Body of pancreas (tissue), 4 donors: ENCODE results near the gene JAKMIP3. TPM values are rescaled to one million over a fixed set of nuclear protein-coding genes. Genes with fewer than 3 reads are reported as not detected.

Experiments used
- ATAC-seq: fragments of 150-250 bp; one replicate; pipeline ENCODE4 v1.9.1; 2016
- DNase-seq, 4 donors: peaks; one replicate each; pipeline ENCODE4 v3.0.0-alpha.2; 2019
- H3K27ac ChIP-seq, 4 donors: fragments of 200-600 bp; sonication (generic); 1 replicate in 3 of 4; 2 replicates in 1 of 4; pipeline versions ENCODE4 v1.5.1 to v1.6.1; 2016 to 2019; ENCODE audit warnings: mild to moderate bottlenecking in 1 of 4, mixed read lengths in 1 of 4, moderate library complexity in 1 of 4
- H3K27me3 ChIP-seq, 2 donors: fragments of 200-600 bp; sonication (generic); one replicate each; pipeline ENCODE4 v1.6.0; 2016; ENCODE audit warnings: mild to moderate bottlenecking in 1 of 2
- H3K36me3 ChIP-seq, 2 donors: fragments of 200-600 bp; sonication (generic); replicated peaks in 1 of 2; 2 replicates each; pipeline ENCODE4 v1.5.1; 2016; ENCODE audit warnings: low read depth in 2 of 2; ENCODE audit not compliant: insufficient read depth in 1 of 2
- H3K4me1 ChIP-seq: fragments of 200-600 bp; sonication (generic); one replicate; pipeline ENCODE4 v1.6.0; 2016
- H3K4me3 ChIP-seq, 2 donors: fragments of 200-600 bp; sonication (generic); 1 replicate in 1 of 2; 2 replicates in 1 of 2; pipeline ENCODE4 v1.5.1; 2016 to 2019
- H3K9me3 ChIP-seq, 3 donors: fragments of 200-600 bp; sonication (generic); 1 replicate in 2 of 3; 2 replicates in 1 of 3; pipeline ENCODE4 v1.5.1; 2016
- POLR2A ChIP-seq, 3 donors: fragments of 450-650 bp; IDR thresholded peaks; one replicate each; pipeline ENCODE4 v1.6.1; 2016; ENCODE audit warnings: antibody characterized with exemption in 3 of 3, mild to moderate bottlenecking in 2 of 3
- WGBS, 2 donors: methylation state at CpG; one replicate each; pipeline ENCODE4 v1.1.5; 2017; 5-methylcytosine and 5-hydroxymethylcytosine counted together
- intact Hi-C: fragments of 100-400 bp; cut with DNase I; formaldehyde crosslinking; loops from one replicate; pipeline ENCODE4 v1.15.1; 2023
- total RNA-seq, 2 donors: library from RNA; depleted of rRNA; stranded (reverse); fragments of >200 nt; gene quantifications; one replicate each; pipeline ENCODE4 v1.1.0, GENCODE V29; 2016
- TF ChIP-seq, protein P1 (sequence below), 7 experiments: fragments of 450-650 bp in 4 of 7; fragments of 200-600 bp in 3 of 7; sonication (generic) in 3 of 7; IDR thresholded peaks; one replicate each; pipeline ENCODE4 v1.5.1; 2016 to 2019; ENCODE audit warnings: antibody characterized with exemption in 7 of 7

Gene JAKMIP3
- total RNA-seq, 2 donors from 2014 or later, result 0.26 to 0.33 TPM

DNA sequence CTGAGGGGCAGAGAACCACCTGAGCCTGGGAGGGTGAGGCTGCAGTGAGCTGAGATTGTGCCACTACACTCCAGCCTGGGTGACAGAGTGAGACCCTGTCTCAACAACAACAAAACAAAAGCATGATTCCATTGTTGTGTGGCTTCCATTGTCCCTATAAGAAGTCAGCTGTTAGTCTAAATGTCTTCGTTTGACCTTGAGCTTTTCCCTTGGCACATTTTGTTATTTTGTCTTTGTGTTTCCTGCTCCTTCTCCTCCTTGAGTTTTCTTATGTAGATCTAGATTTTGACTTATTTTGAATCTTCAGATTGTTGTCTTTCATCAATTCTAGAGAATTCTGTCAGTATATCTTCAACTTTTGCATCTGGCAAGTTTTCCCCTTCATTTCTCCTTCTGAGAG lies 13.6 kb upstream of the JAKMIP3 start:
- ATAC-seq, result no peak
- Histone ChIP-seq H3K36me3 (no peaks in the 10 kb centered on the region), H3K27ac (no peak overlapping the region), H3K4me3 (no peak overlapping the region), H3K9me3 (peaks cover 0 to 23% (median 0%) of the 10 kb centered on the region in 3 donors), H3K27me3 (no peaks in the 10 kb centered on the region), H3K4me1 (no peaks in the 10 kb centered on the region)
- intact Hi-C loops, result no loop called here
- TF ChIP-seq, protein P1, sequence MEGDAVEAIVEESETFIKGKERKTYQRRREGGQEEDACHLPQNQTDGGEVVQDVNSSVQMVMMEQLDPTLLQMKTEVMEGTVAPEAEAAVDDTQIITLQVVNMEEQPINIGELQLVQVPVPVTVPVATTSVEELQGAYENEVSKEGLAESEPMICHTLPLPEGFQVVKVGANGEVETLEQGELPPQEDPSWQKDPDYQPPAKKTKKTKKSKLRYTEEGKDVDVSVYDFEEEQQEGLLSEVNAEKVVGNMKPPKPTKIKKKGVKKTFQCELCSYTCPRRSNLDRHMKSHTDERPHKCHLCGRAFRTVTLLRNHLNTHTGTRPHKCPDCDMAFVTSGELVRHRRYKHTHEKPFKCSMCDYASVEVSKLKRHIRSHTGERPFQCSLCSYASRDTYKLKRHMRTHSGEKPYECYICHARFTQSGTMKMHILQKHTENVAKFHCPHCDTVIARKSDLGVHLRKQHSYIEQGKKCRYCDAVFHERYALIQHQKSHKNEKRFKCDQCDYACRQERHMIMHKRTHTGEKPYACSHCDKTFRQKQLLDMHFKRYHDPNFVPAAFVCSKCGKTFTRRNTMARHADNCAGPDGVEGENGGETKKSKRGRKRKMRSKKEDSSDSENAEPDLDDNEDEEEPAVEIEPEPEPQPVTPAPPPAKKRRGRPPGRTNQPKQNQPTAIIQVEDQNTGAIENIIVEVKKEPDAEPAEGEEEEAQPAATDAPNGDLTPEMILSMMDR (IDR thresholded peaks at IDR 0.05), result no peak
- TF ChIP-seq POLR2A (IDR thresholded peaks at IDR 0.05), result no peak
- WGBS, 2 donors, result 43 to 87% methylated on average over 1 of the region's 1 CpG
- DNase-seq, result no peak

- Histone ChIP-seq H3K4me1 (peaks cover 1% of the 10 kb centered on the region), H3K9me3 (peaks cover 0 to 23% (median 0%) of the 10 kb centered on the region in 3 donors), H3K36me3 (no peaks in the 10 kb centered on the region), H3K4me3 (no peak overlapping the region), H3K27me3 (no peaks in the 10 kb centered on the region), H3K27ac (no peak overlapping the region)
- 53 to 66% methylated on average over 7 to 9 of the region's 9 CpGs for WGBS, 2 donors
- ATAC-seq, result no peak
- DNase-seq, result no peak
- intact Hi-C loops, result no loop called here
- TF ChIP-seq POLR2A (IDR thresholded peaks at IDR 0.05), result no peak
- TF ChIP-seq, protein P1 (IDR thresholded peaks at IDR 0.05), result no peak
Observed at GRCh38 chr10:132054564-132054963, 11.2 kb upstream of the JAKMIP3 start.

DNA sequence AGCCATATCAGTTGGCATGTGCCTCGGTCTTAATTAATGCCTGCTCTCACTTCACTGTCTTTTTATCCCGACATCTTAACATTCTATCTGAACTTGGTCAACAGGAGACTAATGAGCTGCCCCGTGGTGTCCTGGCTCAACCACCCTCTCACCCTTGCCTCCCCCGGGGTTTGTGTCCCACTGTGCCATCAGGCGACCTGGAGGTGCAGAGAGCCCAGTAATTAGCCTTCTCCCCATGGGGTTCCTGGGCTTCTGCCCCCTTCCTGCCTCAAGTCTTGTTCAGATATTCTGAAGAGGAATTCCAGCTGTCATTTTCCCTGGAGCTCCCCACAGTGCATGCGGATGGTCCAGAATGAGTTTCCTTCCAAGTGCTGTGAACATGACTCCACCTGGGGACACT lies 10.1 kb upstream of the JAKMIP3 start:
- Histone ChIP-seq H3K9me3 (peaks cover 0 to 23% (median 0%) of the 10 kb centered on the region in 3 donors), H3K27ac (no peak overlapping the region), H3K4me3 (no peak overlapping the region), H3K4me1 (peaks cover 7% of the 10 kb centered on the region), H3K36me3 (no peaks in the 10 kb centered on the region), H3K27me3 (no peaks in the 10 kb centered on the region)
- intact Hi-C loops, result no loop called here
- DNase-seq (no peak), ATAC-seq (no peak)
- TF ChIP-seq POLR2A (IDR thresholded peaks at IDR 0.05), result no peak
- TF ChIP-seq, protein P1 (IDR thresholded peaks at IDR 0.05), result no peak
- WGBS, 2 donors, result 64 to 89% methylated on average over 3 to 6 of the region's 6 CpGs

GRCh38 chr10:132056663-132057062 lies 9.1 kb upstream of the JAKMIP3 start:
- H3K27me3 ChIP-seq, result no peaks in the 10 kb centered on the region
- intact Hi-C loops, result no loop called here
- H3K27ac ChIP-seq, result no peak overlapping the region
- H3K9me3 ChIP-seq, result peaks cover 0 to 18% (median 0%) of the 10 kb centered on the region in 3 donors
- no peaks in the 10 kb centered on the region for H3K36me3 ChIP-seq
- no peak for ATAC-seq
- no peak for DNase-seq
- no peak overlapping the region for H3K4me3 ChIP-seq
- WGBS, 2 donors, result 73 to 86% methylated on average over 8 of the region's 9 CpGs
- no peak for TF ChIP-seq POLR2A (IDR thresholded peaks at IDR 0.05)
- TF ChIP-seq, protein P1 (IDR thresholded peaks at IDR 0.05), result no peak
- H3K4me1 ChIP-seq, result peaks cover 7% of the 10 kb centered on the region

DNA sequence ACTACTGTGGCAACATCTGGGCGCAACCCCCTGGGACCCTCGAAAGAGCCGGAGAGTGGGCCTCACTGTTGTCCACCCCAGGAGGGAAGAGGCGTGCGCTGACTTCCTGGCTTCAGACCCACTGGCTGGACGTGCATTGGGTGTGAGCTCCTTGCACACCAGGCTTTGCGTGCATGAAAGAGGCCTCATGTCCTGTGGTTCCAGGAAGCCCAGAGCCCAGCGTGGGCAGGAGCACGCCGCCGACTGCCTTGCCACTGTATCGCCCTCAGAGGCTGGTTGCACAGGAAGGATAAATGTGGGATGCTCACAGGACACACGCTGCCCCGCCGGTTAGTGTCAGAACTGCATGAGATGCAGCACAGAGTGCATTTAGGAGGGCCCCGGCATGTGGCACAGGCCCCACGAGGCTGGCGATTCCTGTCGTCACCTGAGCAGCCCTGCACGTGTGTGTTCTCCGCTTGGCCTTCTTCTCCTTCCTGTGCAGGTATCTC lies 8.5 kb upstream of the JAKMIP3 start:
- WGBS, 2 donors, result 86 to 91% methylated on average over 10 to 21 of the region's 21 CpGs
- Histone ChIP-seq H3K4me3 (no peak overlapping the region), H3K27ac (no peak overlapping the region), H3K9me3 (peaks cover 0 to 13% (median 0%) of the 10 kb centered on the region in 3 donors), H3K36me3 (no peaks in the 10 kb centered on the region), H3K4me1 (peaks cover 7% of the 10 kb centered on the region), H3K27me3 (no peaks in the 10 kb centered on the region)
- no peak for TF ChIP-seq POLR2A (IDR thresholded peaks at IDR 0.05)
- TF ChIP-seq, protein P1 (IDR thresholded peaks at IDR 0.05), result no peak
- intact Hi-C loops, result no loop called here
- no peak for ATAC-seq
- no peak for DNase-seq
